T-helper 2 cell treated with Interferon-gamma antibody and Interleukin-4, amounts not matched to agents 5 μg/mL and 100 μg/mL, for 36 hours (primary cell): ENCODE results near the gene KRI1.
"Not testable (repeated sequence)": the region's sequence is repeated elsewhere in the genome, so short reads cannot be mapped to it uniquely, and the experiment has no call there.

Experiments used
- DNase-seq: peaks from one replicate; pipeline ENCODE4 v3.0.0; 2021; ENCODE audit warnings: low spot score
- H3K27ac Mint-ChIP-seq: one replicate; pipeline ENCODE4 v1.8.0; 2021; ENCODE audit warnings: mild to moderate bottlenecking, mixed read lengths
- H3K27me3 Mint-ChIP-seq: one replicate; pipeline ENCODE4 v1.8.0; 2021; ENCODE audit warnings: low read depth, mixed read lengths
- H3K36me3 Mint-ChIP-seq: one replicate; pipeline ENCODE4 v1.8.0; 2021; ENCODE audit warnings: low read depth, mixed read lengths
- H3K4me1 Mint-ChIP-seq: one replicate; pipeline ENCODE4 v1.8.0; 2021; ENCODE audit warnings: low read depth, mixed read lengths
- H3K4me3 Mint-ChIP-seq: one replicate; pipeline ENCODE4 v1.8.0; 2022; ENCODE audit warnings: mild to moderate bottlenecking, moderate library complexity, mixed read lengths
- H3K9me3 Mint-ChIP-seq: one replicate; pipeline ENCODE4 v1.8.0; 2021; ENCODE audit warnings: mixed read lengths

Gene KRI1

DNA sequence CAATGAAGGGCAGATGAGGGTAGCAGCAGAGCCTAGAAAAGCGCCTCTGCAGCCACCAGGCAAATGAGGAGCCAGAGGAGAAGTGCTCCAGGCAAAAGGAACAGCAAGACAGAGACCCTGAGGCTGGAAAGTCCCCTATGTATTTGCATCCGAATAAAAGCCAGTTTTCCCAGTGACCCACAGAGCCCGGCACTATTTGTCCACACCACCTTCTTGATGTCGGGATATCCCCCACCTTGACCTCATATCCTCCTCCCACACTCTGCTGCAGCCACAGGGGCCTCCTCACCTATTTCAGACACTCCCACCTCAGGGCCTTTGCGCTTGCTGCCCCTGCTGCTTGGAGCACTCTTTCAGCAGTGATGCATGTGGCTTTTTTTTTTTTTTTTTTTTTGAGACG is 15.5 kb downstream of the KRI1 start:
- Mint-ChIP-seq H3K4me3 (no peak overlapping the region), H3K27me3 (no peaks in the 10 kb centered on the region), H3K27ac (peak overlapping the region; percentile 31), H3K4me1 (peaks cover 29% of the 10 kb centered on the region), H3K36me3 (peaks cover 59% of the 10 kb centered on the region), H3K9me3 (no peaks in the 10 kb centered on the region)
- DNase-seq = no peak

DNA sequence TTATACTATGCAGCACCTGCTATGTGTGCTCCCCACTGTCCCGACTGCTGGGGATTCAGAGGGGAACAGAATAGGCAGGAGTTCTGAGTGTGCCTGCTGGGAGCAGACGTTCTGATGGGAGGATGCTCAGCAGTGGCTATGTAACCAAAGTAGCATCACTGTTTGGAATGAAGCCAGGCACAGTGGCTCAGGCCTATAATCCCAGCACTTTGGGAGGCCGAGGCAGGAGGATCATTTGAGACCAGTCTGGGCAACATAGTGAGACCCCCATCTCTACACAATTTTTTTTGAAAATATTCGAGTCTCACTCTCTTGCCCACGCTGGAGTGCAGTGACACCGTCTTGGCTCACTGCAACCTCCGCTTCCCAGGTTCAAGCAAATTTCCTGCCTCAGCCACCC is 16.1 kb downstream of the KRI1 start:
- no peaks in the 10 kb centered on the region for H3K27me3 Mint-ChIP-seq
- no peak for DNase-seq
- peaks cover 56% of the 10 kb centered on the region for H3K36me3 Mint-ChIP-seq
- no peak overlapping the region for H3K4me3 Mint-ChIP-seq
- no peak overlapping the region for H3K27ac Mint-ChIP-seq
- peaks cover 31% of the 10 kb centered on the region for H3K4me1 Mint-ChIP-seq
- no peaks in the 10 kb centered on the region for H3K9me3 Mint-ChIP-seq

DNA sequence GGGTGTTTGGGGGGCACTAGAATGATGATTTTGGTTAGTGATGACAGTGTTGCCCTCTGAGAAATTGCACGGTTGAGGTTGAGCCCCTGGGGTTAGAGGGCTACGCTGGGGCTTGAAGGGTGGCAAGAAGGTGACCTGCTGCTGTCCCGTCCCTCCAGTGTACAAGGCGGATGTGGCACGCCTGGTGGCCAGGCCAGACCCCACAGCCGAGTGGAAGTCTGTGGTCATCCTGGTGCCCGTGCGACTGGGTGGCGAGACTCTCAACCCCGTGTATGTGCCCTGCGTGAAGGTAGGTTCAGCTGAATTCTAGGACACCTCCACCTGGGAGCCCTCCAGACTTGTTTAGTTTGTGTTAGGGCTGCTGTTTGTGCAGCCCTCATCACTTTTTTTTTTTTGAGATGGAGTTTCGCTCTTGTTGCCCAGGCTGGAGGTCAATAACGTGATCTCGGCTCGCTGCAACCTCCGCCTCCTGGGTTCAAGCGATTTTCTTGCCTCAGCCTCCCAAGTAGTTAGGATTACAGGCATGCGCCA is 17.0 kb downstream of the KRI1 start:
- no peak for DNase-seq
- peaks cover 22% of the 10 kb centered on the region for H3K4me1 Mint-ChIP-seq
- peaks cover 49% of the 10 kb centered on the region for H3K36me3 Mint-ChIP-seq
- H3K4me3 Mint-ChIP-seq = no peak overlapping the region
- no peaks in the 10 kb centered on the region for H3K27me3 Mint-ChIP-seq
- H3K27ac Mint-ChIP-seq = no peak overlapping the region
- H3K9me3 Mint-ChIP-seq = no peaks in the 10 kb centered on the region

DNA sequence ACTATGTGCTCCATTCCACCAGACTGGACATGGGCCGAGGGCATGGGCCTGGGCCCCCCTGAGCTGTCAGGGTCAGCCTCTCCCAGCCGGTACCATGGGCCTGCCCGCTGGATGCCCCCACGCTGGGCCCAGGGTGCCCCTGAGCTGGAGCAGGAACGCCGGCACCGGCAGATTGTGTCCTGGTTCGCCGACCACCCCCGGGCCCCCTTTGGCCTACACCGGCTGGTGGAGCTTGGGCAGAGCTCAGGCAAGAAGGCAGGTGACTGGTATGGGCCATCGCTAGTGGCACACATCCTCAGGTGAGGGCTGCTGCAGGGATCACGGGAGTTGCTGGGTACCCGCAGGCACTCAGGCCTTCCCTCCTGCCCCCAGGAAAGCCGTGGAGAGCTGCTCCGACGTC is 19.0 kb downstream of the KRI1 start:
- H3K9me3 Mint-ChIP-seq = no peaks in the 10 kb centered on the region
- H3K27ac Mint-ChIP-seq = no peak overlapping the region
- no peak overlapping the region for H3K4me3 Mint-ChIP-seq

DNA sequence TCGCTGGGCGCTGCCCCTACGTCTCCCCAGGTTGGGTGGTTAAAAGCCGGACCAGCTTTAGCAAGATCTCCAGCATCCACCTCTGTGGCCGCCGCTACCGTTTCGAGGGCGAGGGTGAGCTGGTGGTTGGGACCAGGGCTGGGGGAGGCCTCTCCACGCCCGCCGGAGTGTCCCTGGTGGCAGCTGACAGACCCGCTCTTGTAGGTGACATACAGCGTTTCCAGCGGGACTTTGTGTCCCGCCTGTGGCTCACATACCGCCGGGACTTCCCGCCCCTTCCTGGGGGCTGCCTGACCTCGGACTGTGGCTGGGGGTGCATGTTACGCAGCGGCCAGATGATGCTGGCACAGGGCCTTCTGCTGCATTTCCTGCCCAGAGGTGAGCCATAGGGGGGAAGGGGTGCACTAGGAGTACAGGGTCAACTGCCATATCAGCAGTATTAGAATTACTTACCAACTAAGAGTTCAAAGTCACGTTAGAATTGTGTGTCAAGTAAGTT is 21.0 kb downstream of the KRI1 start:
- Mint-ChIP-seq H3K9me3 (no peaks in the 10 kb centered on the region), H3K36me3 (peaks cover 17% of the 10 kb centered on the region), H3K4me1 (peaks cover 6% of the 10 kb centered on the region), H3K4me3 (peak overlapping the region; percentile 89), H3K27me3 (peaks cover 10% of the 10 kb centered on the region), H3K27ac (peak overlapping the region; percentile 84)
- DNase-seq = no peak

More for the DNA sequence above, 19.0 kb downstream of the KRI1 start:
- H3K27me3 Mint-ChIP-seq = no peaks in the 10 kb centered on the region
- DNase-seq = no peak
- peaks cover 32% of the 10 kb centered on the region for H3K36me3 Mint-ChIP-seq
- H3K4me1 Mint-ChIP-seq = peaks cover 11% of the 10 kb centered on the region

DNA sequence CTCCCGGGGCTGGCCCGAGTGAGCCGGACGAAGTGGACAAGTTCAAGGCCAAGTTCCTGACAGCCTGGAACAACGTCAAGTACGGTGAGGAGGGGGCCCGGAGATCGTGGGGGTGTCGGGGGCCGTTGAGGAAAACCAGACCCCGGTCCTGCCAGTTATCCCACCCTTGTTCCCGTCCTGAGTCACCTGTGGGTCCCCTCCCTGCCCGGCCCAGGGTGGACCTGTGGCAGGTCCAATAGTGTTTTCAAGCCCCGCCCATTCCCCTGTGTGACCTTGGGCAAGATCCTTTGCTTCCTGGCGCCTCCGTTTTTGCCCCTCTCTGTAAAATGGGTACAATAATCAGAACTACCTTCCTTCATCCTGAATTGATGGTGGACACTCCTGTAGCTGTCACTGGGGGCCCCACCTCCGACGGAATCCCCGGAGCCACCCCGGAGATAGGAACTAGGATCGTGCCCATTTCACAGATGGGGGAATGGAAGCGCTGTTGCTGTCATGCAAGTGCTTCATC is 21.5 kb downstream of the KRI1 start:
- H3K36me3 Mint-ChIP-seq = peaks cover 15% of the 10 kb centered on the region
- no peaks in the 10 kb centered on the region for H3K9me3 Mint-ChIP-seq
- peaks cover 6% of the 10 kb centered on the region for H3K4me1 Mint-ChIP-seq
- H3K4me3 Mint-ChIP-seq = peak overlapping the region; percentile 89
- peaks cover 12% of the 10 kb centered on the region for H3K27me3 Mint-ChIP-seq
- H3K27ac Mint-ChIP-seq = peak overlapping the region; percentile 84
- no peak for DNase-seq

DNA sequence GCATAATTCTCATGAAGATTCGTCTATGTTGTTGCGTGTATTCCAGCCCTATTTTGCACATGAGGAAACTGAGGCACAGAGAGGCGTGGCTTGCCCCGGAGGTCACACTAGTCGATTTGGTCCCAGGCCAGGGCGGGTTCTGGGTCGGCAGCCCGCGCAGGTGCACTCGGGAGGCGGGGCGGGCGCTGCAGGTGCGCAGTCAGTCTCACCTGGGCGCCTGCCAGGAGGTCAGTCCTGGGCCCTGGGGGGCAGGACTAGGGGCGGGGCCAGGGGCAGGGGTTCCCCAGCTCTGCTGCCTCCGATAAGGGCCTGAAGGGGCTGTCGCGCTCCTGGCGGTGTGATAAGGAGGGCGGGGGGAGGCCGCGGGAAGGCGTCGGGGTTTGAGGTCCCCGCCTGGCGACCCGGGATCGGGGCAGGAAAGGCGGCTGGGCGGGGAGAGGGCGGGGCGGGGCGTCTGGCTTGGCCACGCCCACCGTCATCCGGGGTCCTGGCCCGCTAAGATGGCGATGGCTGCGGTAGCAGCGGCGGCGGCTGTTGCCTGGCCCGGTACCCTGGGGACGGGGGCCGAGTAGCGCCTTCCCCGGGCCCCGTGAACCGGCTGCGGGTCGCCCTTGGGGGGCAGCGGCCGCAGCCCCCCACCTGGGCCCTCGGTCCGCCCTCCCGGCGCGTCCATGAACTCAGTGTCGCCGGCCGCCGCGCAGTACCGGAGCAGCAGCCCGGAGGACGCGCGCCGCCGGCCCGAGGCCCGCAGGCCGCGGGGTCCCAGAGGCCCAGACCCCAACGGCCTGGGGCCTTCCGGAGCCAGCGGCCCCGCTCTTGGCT is 22.2 kb downstream of the KRI1 start, which contains the start of gene ATG4D:
TSS of gene ATG4D (plus strand) at position 485 of the 822 bp plus-strand sequence. CDS start at position 672, 187 bp downstream.
- Mint-ChIP-seq H3K4me1 (peaks cover 8% of the 10 kb centered on the region), H3K36me3 (peaks cover 14% of the 10 kb centered on the region), H3K27ac (peak within 1 kb of the TSS; percentile 84), H3K4me3 (peak within 1 kb of the TSS; percentile 89), H3K27me3 (peaks cover 19% of the 10 kb centered on the region), H3K9me3 (no peaks in the 10 kb centered on the region)
- DNase-seq = peak; percentile 72

DNA sequence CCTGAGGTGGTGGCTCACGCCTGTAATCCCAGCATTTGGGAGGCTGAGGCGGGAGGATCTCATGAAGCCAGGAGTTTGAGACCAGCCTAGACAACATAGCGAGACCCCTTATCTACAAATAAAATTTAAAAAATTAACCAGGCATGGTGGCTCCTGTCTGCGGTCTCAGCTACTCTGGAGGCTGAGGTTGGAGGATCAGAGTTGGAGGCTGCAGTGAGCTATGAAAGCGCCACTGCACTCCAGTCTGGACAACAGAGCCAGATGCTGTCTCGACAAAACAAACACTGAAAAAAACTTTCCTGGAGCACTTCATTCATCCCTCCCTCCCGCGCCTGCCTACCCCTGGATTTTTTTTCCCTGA is 22.8 kb downstream of the KRI1 start:
- DNase-seq = no peak
- Mint-ChIP-seq H3K27ac (peak overlapping the region; percentile 20), H3K27me3 (peaks cover 25% of the 10 kb centered on the region), H3K9me3 (no peaks in the 10 kb centered on the region), H3K36me3 (peaks cover 8% of the 10 kb centered on the region), H3K4me1 (peaks cover 8% of the 10 kb centered on the region), H3K4me3 (peak overlapping the region; percentile 73)

DNA sequence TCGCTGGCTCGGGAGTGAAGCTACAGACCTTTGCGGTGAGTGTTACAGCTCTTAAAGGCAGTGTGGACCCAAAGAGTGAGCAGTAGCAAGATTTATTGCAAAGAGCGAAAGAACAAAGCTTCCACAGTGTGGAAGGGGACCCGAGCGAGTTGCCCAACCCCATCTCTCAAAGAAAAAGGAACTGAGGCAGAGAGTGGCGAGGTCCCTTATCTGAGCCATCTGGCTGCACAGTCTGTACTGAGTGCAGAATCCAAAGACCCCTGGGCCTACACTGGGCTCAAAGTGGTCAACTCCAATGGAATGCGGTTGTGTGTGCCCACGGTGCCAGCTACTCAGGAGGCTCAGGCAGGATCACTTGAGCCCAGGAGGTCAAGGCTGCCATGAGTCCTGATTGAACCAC is 26.8 kb downstream of the KRI1 start:
- H3K27ac Mint-ChIP-seq, H3K4me1 Mint-ChIP-seq, H3K36me3 Mint-ChIP-seq, H3K9me3 Mint-ChIP-seq, DNase-seq, H3K4me3 Mint-ChIP-seq: not testable (repeated sequence)
- H3K27me3 Mint-ChIP-seq = peaks cover 30% of the 10 kb centered on the region

DNA sequence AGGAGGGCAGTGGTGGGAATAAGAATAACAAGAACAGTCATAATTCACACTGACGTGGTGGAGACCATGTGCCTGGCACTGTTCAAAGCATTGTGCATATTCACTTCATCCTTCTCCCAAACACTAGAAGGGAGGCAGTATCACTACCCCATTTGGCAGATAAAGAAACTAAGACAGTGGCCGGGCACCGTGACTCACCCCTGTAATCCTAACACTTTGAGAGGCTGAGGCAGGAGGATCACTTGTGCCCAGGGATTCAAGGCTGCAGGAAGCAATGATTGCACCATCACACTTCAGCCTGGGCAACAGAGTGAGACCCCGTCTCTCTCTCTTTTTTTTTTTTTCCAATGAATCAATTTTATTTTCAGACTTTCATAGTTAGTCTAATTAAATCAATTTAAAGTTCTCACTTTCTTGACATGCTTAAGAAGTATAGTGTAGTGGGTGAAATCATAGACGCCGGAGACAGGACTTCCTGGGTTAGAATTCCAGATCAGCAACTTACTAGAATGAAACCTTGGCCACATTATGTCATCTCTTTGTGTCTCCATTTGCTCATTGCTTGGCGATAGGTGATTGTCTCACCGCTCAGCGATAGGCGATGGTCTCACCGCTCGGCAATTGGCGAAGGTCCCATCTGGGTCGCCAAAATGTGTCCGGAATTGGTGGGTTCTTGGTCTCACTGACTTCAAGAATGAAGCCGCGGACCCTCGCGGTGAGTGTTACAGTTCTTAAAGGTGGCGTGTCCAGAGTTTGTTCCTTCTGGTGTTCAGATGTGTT is 27.4 kb downstream of the KRI1 start:
- H3K9me3 Mint-ChIP-seq = no peaks in the 10 kb centered on the region
- H3K36me3 Mint-ChIP-seq = no peaks in the 10 kb centered on the region
- no peak overlapping the region for H3K4me3 Mint-ChIP-seq
- H3K4me1 Mint-ChIP-seq = peaks cover 4% of the 10 kb centered on the region
- no peak overlapping the region for H3K27ac Mint-ChIP-seq
- no peak for DNase-seq
- peaks cover 30% of the 10 kb centered on the region for H3K27me3 Mint-ChIP-seq

DNA sequence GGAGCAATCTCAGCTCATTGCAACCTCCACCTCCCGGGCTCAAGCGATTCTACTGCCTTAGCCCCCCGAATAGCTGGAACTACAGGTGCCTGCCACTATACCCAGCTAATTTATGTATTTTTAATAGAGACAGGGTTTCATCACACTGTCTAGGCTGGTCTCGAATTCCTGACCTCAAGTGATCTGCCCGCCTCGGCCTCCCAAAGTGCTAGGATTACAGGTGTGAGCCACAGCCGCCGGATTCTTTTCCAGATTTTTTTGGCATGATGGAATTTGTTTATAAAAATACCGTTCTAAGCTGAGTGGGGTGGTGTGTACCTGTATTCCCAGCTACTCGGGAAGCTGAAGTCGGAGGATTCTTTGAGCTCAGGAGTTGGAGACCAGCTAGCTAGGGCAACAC is 28.1 kb downstream of the KRI1 start:
- Mint-ChIP-seq H3K4me3 (no peak overlapping the region), H3K4me1 (peaks cover 2% of the 10 kb centered on the region), H3K36me3 (no peaks in the 10 kb centered on the region), H3K27ac (no peak overlapping the region), H3K27me3 (peaks cover 30% of the 10 kb centered on the region), H3K9me3 (peaks cover 2% of the 10 kb centered on the region)
- DNase-seq = no peak

DNA sequence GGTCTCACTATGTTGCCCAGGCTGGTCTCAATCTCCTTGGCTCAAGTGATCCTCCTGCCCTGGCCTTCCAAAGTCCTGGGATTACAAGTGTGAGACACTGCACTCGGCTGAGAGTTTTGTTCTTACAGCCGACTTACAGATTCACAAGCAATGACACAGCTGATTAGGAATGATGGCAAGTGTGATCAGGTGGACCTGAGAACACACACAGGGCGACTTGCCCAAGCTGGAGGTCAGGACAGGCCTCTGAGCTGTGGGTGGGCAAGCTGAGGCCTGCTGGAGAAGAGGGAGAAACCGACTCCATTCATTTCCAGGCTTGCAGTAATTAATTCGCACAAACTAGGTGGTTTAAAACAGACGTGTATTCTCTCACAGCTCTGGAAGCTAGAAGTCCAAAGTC is 30.2 kb downstream of the KRI1 start:
- H3K27me3 Mint-ChIP-seq = peaks cover 32% of the 10 kb centered on the region
- H3K36me3 Mint-ChIP-seq = no peaks in the 10 kb centered on the region
- peaks cover 2% of the 10 kb centered on the region for H3K4me1 Mint-ChIP-seq
- H3K4me3 Mint-ChIP-seq = no peak overlapping the region
- peaks cover 8% of the 10 kb centered on the region for H3K9me3 Mint-ChIP-seq
- DNase-seq = no peak
- H3K27ac Mint-ChIP-seq = no peak overlapping the region

DNA sequence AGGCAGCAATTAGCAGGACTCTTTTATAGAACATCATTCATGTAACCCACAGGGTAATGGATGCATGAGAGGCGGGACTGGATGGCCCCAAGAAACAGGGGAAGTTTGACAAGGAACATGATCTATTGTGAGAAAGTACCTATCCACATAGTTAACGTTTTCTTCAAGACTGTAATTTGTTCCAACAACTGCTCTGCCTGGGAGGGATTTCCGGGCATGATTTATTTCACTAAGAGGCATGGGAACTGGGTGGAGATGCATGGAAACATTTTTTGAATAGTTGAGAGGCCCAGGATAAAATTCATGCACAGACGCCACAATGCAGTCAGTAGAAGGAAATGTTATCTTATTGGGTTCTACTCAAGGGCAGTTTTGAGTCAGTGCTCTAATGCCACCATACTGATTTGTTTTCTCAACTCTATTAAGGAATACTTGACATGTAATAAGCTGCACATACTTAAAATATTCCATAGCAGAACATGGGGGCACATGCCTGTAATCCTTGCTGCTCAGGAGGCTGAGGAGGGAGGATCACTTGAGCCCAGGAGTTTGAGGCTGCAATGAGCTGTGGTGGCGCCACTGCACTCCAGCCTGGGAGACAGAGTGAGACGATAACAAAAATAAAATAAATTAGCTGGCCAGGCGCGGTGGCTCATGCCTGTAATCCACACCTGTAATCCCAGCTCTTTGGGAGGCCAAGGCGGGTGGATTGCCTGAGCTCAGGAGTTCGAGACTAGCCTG is 32.0 kb downstream of the KRI1 start:
- peaks cover under 1% of the 10 kb centered on the region for H3K4me1 Mint-ChIP-seq
- no peak for DNase-seq
- H3K4me3 Mint-ChIP-seq = no peak overlapping the region
- H3K9me3 Mint-ChIP-seq = peaks cover 8% of the 10 kb centered on the region
- H3K36me3 Mint-ChIP-seq = no peaks in the 10 kb centered on the region
- H3K27ac Mint-ChIP-seq = no peak overlapping the region
- H3K27me3 Mint-ChIP-seq = peaks cover 17% of the 10 kb centered on the region
